WERI-Rb-1 (cell line): ENCODE measurements around the gene TEX10.

Experiments
- DNase-seq: peaks from one replicate; pipeline ENCODE4 v3.0.0-alpha.2; 2020
- H3K27ac ChIP-seq: fragments of 250-450 bp; sonication (Bioruptor Pico); 2 replicates; pipeline ENCODE4 v1.5.1; 2020; ENCODE audit warnings: mild to moderate bottlenecking, moderate library complexity
- H3K27me3 ChIP-seq: fragments of 250-450 bp; sonication (Bioruptor Pico); 2 replicates; pipeline ENCODE4 v1.5.1; 2021; ENCODE audit warnings: mild to moderate bottlenecking, low read depth, moderate library complexity; ENCODE audit not compliant: insufficient read depth, severe bottlenecking
- H3K36me3 ChIP-seq: fragments of 250-450 bp; sonication (Bioruptor Pico); 2 replicates; pipeline ENCODE4 v1.5.1; 2020; ENCODE audit warnings: mild to moderate bottlenecking, moderate library complexity
- H3K4me3 ChIP-seq: 2 replicates; pipeline ENCODE4 v1.5.1; 2011; ENCODE audit warnings: low read depth, mild to moderate bottlenecking, control low read depth, low read length
- H3K9me3 ChIP-seq: fragments of 250-450 bp; sonication (Bioruptor Pico); 2 replicates; pipeline ENCODE4 v1.5.1; 2021; ENCODE audit warnings: mild to moderate bottlenecking, moderate library complexity; ENCODE audit not compliant: severe bottlenecking
- TF ChIP-seq, protein P1 (sequence below): IDR thresholded peaks from 2 replicates; pipeline ENCODE4 v1.5.1; 2011; ENCODE audit warnings: low read depth, mild to moderate bottlenecking, control low read depth, inconsistent platforms, low read length

The TEX10 gene

DNA sequence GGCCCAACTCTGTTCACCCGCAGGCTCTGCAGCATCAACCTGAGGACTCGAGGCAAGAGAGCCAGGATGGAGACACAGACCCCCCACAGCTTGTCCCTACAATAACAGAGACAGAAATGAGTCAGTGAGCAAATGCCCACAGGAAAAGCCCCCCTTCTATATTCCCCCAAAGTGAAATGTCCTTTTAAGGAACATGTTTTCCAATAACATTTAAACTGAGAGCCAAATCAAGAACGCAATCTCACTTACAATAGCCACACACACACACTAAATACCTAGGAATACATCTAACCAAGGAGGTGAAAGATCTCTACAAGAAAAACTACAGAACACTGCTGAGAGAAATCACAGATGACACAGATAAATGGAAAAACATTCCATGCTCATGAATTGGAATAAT lies 49.0 kb downstream of the TEX10 start:
- no peaks in the 10 kb centered on the region for H3K9me3 ChIP-seq
- H3K36me3 ChIP-seq: peaks cover 69% of the 10 kb centered on the region
- H3K27ac ChIP-seq: no peak overlapping the region
- H3K27me3 ChIP-seq: no peaks in the 10 kb centered on the region
- no peak for DNase-seq
- TF ChIP-seq, protein P1, sequence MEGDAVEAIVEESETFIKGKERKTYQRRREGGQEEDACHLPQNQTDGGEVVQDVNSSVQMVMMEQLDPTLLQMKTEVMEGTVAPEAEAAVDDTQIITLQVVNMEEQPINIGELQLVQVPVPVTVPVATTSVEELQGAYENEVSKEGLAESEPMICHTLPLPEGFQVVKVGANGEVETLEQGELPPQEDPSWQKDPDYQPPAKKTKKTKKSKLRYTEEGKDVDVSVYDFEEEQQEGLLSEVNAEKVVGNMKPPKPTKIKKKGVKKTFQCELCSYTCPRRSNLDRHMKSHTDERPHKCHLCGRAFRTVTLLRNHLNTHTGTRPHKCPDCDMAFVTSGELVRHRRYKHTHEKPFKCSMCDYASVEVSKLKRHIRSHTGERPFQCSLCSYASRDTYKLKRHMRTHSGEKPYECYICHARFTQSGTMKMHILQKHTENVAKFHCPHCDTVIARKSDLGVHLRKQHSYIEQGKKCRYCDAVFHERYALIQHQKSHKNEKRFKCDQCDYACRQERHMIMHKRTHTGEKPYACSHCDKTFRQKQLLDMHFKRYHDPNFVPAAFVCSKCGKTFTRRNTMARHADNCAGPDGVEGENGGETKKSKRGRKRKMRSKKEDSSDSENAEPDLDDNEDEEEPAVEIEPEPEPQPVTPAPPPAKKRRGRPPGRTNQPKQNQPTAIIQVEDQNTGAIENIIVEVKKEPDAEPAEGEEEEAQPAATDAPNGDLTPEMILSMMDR: no peak
- no peak overlapping the region for H3K4me3 ChIP-seq

DNA sequence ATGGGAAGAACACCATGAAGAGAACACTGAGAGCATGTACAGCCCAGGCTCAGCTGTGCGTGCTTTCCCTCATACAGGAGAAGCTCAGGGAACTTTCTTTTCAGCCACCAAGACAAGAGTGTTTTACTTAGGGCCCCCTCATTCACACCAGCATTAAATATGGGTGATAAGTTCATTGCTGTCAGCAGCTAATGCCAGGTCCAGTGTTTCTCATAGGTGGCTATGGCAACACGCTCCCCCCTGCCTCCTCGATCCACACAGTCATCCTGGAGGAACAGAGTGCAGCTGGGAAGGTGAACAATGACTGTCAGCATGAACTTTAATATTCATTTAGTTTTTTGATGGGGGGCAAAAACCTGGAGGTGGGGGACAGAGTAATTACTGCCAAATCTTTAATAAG lies 54.4 kb downstream of the TEX10 start:
- Histone ChIP-seq H3K9me3 (no peaks in the 10 kb centered on the region), H3K27me3 (no peaks in the 10 kb centered on the region), H3K27ac (no peak overlapping the region), H3K36me3 (peaks cover 74% of the 10 kb centered on the region), H3K4me3 (no peak overlapping the region)
- TF ChIP-seq, protein P1: no peak
- no peak for DNase-seq

DNA sequence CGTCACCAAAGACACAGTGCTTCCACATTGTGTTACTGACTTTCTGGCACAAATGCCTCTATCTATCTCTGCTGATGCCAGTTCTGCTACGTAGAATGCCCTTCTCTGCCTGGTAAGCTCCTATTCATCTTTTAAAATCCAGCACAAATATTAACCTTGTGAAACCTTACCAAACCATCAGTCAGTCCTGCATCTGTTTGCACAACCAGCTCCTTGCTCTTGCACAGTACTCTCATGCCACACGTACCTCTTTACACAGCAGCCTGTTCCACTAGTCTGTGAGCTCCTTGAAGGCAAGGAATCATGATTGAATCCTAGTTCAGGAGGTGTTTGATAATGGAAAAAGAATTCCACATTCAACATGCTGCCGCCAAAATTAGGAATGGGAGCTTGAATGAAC lies 56.3 kb downstream of the TEX10 start:
- Histone ChIP-seq H3K4me3 (no peak overlapping the region), H3K27ac (no peak overlapping the region), H3K27me3 (no peaks in the 10 kb centered on the region), H3K9me3 (no peaks in the 10 kb centered on the region), H3K36me3 (peaks cover 76% of the 10 kb centered on the region)
- TF ChIP-seq, protein P1: no peak
- no peak for DNase-seq

DNA sequence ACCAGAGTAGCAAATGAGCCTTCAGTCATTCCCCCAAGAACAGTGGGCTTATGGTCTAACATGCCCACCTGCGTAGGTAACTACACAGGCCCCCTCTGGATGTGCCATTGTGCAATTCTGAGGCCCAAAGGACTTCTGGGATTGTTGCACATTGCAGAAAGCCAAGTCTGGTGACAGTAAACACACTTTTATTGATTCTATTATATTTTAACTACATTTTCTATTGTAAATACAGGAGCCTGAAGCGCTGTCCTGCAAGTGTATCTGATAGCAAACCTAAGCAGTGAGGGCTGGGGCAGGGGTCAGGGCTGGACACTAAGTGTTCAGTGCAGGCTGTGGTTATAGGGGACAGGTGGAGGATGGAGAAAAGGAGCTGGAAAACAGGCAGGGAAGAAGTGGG lies 57.5 kb downstream of the TEX10 start:
- TF ChIP-seq, protein P1: no peak
- Histone ChIP-seq H3K27me3 (no peaks in the 10 kb centered on the region), H3K4me3 (no peak overlapping the region), H3K36me3 (peaks cover 75% of the 10 kb centered on the region), H3K27ac (no peak overlapping the region), H3K9me3 (no peaks in the 10 kb centered on the region)
- DNase-seq: no peak

DNA sequence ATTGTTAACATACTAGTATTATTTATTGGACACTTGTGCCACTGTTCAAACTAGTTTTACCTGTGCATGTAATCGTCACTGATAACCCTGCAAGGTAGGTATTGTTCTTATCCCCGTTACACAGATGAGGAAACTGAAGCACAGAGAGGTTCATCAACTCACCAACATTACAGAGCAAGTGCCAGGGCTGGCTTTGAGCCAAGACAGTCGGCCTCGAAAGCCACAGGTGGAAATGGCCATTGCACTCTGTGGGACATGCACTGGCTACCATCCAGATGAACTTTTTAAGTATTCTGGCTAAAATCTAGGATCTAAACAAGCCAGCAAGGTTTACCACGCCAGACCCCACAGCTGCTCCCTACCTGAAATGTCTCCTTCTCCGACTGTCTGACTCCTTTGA lies 57.9 kb downstream of the TEX10 start:
- Histone ChIP-seq H3K36me3 (peaks cover 71% of the 10 kb centered on the region), H3K27ac (no peak overlapping the region), H3K4me3 (no peak overlapping the region), H3K27me3 (no peaks in the 10 kb centered on the region), H3K9me3 (no peaks in the 10 kb centered on the region)
- TF ChIP-seq, protein P1: no peak
- no peak for DNase-seq

DNA sequence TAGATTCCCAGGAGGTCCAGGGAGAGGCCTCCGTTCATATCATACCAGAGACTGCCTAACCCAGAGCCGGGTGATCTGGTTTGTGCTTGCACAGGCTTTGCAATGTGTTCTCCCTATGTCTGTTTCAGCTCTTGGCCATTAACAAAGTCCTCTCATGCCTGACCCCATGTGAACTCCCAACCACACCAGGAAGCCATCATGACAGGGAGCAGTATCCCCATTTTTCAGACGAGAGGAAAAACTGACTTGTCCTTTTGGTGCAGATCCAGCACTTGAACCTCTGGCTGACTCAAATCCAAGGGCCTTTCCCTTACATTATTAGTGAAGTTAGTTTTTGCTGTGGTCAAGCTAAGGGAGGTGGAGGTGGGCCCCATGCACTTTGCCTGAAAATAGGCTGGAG lies 58.4 kb downstream of the TEX10 start:
- Histone ChIP-seq H3K36me3 (peaks cover 70% of the 10 kb centered on the region), H3K9me3 (no peaks in the 10 kb centered on the region), H3K27me3 (no peaks in the 10 kb centered on the region), H3K4me3 (no peak overlapping the region), H3K27ac (no peak overlapping the region)
- no peak for DNase-seq
- TF ChIP-seq, protein P1: no peak
